Measurements from ENCODE around the gene KCNC3.
A peak's percentile ranks its signal among the peaks of the same experiment; 100 is the strongest.

The KCNC3 gene

GRCh38 chr19:50326101-50326664 is 3.0 kb downstream of the KCNC3 start:
- DNase-seq, result no peak

GRCh38 chr19:50325310-50326100 is 3.7 kb downstream of the KCNC3 start:
- peak; percentile 38 for DNase-seq

GRCh38 chr19:50324331-50324730 is 4.8 kb downstream of the KCNC3 start:
- DNase-seq, result no peak

DNA sequence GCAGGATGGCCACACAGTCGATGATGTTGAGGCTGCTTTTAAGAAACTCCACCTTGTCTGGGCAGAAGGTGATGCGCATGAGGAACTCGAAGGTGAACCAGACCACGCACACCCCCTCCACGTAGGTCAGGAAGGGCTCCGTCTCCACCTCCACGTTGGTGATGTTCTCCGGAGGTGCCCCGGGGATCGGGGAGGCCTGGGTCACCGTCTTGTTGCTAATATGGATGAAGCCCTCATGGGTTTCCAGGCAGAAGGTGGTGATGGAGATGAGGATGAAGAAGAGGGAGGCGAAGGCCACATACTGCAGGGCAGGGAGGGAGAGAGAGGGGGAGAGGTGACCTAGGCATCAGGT is 5.4 kb downstream of the KCNC3 start:
- no peak for DNase-seq

- no peak for DNase-seq
Observed at GRCh38 chr19:50322931-50323781, 6.0 kb downstream of the KCNC3 start.

DNA sequence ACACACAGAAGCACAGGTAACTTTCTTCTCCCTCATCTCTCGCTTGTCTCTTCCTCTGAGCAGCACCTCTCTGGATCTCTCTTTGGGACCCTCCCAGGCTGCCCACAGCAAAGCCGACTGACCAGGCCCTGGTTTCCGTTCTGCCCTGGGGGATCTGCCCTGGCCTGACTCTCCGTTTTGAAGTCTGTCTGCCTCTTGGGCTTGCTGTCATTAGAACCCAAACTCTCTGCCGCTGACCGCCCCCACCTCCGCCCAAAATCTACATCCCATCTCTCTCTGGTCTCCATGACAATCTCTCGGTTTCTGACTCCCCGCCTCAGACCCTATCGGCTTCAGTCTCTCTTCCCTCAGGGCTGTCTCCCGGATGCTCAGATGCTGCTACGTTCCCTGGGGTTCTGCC is 6.9 kb downstream of the KCNC3 start:
- no peak for DNase-seq

DNA sequence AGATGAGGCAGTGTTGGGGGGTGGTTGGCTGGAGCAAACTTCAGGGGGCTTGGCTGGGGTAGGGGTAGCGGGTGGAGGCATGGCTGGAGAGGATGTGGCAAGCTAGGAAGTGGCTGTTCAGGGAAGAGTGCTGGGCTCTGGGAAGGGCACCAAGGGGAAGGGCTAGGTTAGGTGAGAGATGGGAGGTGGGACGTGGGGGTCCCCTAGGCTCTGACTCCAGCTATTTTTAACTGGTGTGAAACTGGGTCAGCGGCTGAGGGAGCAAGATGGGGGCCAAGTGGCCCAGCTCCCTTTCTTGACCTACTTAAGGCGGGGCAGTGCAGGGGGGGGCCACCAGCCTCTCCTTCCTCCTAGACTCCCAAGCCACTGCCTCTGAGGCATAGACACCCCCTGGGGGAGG is 7.3 kb downstream of the KCNC3 start:
- DNase-seq, result no peak

- DNase-seq, result no peak
Observed at GRCh38 chr19:50320596-50320995, 8.6 kb downstream of the KCNC3 start.

DNA sequence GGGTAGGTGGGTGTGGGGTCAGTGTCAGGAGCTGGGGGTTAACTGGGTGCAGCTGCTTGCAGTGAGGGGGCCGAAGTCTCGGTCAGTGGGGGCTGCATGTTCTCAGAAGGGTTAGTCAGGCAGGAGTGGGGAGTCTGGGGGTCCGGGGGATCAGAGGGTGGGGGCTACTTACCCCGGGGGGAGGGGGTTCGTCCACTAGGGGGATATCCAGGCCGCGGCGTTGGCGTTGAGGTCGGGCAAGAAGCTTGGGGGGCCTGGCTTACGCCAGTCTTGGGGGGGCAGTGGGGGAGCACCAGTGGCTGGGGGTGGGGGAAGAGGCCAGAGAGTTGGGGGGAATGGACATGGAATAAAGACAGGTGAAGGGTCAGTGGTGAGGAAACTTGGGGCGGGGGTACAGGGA is 9.1 kb downstream of the KCNC3 start:
- no peak for DNase-seq

DNA sequence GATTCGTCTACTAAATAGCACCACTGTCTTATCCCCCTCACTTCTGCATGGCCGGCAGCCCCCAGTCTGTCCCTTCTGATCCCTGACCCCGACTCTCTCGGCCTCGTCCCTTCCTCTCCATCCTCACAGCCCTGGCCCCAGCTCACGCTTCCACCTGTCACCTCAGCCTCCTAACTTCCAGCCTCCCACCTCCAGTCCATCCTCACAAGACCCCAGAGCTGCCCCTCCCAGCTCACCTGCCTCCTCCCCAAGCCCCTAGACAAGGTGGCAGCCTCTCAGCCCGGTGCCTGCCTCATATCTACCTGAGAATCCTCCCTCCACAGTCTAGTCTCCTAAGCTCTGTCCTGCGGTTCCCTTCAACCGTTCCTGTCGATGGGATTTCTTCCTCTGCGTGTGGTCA is 10.0 kb downstream of the KCNC3 start:
- no peak for DNase-seq

DNA sequence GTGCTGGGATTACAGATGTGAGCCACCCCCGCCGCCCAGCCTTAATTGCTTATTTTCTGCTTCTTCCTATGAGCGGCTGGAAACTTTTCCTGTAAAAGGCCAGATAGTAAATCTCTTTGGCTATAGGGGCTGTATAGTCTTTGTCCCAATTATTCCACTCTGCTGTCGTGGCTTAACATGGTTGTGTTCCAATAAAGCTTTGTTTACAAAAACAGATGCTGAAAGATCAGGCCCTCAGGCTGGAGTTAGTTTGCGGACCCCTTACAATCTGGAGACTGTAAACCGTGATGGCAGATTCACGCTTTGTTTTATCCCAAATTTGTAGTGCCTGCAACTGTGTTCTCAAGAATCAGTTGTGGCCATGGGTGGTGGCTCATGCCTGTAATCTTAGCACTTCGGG is 10.7 kb downstream of the KCNC3 start:
- no peak for DNase-seq

DNA sequence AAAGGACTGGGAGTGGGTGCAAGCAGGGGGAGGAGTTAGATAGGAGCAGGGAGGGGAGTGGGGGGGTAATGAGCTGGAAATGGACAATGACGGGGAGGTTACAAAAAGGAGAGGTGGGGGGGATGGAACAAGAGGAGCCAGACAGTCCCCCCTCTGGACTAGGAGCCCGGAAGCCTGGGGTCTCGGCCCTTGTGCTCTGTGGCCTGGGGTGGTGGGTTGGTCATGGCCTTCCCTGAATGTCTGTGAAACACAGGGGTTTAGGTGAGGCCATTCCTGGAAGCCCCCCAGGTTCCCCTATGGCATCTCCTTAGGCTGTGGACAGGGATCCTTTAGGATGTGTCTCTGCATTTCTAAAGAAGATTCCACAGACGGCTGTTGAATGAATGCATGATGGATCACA is 12.1 kb downstream of the KCNC3 start:
- no peak for DNase-seq

DNA sequence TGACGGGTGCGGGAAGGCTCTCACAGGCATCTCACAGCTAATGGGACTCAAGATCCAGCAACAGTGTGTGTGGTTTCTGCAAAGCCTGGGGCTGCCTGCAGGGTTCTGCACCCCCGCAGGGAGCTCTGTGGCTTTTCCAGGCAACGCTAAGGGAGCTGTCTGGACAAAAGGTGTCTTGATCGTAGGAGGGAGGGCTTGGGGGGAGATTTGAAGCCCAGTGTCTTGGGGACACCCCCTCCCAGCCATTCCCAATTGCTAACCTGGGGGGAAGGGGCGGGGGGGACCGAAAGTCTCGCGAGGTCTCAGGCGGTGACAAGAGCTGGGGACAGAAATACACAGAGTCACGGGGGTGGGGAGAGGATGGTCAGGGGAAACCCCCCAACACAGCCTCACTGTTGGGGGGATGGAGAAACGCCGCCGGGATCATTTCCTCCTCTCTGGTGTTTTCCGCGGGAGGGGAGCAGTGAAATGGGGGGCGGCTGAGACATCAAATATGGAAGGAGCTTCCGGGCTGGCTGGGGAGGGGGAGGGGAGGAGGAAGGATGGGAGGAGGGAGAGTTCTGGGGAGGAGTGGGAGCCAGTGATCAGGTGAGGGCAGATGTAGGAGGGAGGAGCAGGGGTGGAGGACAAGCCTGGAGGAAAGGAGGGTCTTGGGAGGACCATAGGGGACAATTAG is 13.3 kb downstream of the KCNC3 start:
- no peak for DNase-seq

DNA sequence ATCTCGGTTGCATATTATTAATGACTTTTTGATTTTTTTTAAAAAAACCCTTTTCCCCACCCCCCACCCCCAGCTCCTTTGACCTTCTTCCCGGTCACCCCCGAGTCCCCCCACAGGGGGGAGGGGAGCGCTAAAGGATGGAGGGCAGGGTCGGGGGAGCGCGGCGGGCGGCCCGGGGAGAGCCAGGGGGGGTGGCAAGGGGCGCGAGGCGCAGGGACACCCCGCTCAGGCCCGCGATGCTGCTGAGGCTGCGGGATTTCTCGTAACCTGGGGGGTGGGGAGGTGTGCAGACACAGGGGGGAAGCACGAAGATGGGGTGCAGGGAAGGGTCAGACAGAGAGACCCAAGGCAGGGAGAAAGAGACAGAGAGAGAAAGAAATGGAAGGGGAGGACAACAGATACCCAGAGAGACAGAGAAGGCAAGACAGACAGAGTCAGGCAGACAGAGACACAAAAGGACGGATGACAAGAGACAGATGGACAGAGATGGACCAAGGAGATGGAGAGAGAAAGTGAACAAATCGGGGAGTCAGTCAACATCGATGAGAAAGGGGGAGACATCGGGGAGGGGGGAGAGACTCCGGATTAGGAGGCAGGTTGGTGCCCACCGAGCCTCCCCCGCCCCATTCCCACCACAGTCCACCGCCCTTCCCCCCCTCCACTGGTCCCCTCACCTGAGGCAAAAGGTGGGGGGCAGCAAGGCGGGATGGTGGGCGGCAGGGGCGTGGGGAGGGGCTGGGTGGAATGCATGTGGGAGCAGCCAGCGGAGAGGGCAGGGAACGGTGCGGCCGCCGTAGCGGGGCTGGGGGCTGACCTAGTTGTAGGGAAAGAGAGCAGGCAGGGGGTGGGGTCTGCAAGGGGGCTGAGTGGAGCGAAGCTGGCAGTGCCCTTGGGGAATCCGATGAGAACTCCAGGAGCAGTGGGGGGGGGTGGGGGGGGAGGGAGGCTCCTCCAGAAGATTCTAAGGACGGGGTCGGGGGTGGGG is 14.2 kb downstream of the KCNC3 start:
- no peak for DNase-seq

- no peak for DNase-seq
Observed at GRCh38 chr19:50313812-50314536, 15.2 kb downstream of the KCNC3 start.

- no peak for DNase-seq
Observed at GRCh38 chr19:50312967-50313811, 16.0 kb downstream of the KCNC3 start.

DNA sequence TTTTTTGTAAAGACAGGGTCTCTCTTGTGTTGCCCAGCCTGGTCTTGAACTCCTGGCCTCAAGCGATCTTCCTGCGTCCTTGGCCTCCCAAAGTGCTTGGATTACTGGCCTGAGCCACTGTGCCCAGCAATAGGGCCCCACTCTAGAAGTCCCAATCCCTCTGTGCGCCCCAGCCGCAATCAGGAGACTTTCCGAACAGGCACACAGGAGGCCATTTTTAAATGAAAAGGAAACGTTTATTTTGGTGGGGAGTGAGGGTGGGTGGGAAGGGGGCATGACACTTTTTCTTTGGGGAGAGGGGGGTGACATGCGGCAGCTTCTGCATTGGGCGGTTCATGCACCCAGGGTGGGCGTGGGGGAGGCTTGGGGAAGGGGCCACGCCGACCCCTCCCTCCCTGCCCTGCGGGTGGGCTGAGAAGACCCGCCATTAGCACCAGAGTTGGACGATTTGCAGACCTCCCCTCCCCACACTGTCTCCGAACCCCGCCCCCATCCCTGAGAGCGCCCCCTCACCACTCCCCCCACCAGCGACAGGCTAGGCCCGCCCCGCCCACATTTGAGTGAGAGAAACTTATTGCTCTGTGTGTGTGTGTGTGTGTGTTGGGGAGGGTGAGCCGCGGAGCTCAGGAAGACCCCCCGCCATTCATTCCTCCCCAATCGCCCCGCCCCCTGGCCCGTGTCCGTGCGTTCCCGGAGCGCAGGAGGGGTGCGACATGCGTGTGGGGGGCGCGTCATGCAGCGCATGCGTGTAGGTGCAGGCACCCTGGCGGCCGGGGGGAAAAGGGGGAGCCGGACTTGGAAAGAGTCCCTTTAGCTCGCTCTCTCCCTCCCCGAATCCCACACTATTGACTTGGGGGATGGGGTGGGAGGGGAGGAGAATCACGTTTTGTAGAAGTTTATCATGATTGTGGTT is 17.2 kb downstream of the KCNC3 start:
- peak; percentile 6 for DNase-seq

DNA sequence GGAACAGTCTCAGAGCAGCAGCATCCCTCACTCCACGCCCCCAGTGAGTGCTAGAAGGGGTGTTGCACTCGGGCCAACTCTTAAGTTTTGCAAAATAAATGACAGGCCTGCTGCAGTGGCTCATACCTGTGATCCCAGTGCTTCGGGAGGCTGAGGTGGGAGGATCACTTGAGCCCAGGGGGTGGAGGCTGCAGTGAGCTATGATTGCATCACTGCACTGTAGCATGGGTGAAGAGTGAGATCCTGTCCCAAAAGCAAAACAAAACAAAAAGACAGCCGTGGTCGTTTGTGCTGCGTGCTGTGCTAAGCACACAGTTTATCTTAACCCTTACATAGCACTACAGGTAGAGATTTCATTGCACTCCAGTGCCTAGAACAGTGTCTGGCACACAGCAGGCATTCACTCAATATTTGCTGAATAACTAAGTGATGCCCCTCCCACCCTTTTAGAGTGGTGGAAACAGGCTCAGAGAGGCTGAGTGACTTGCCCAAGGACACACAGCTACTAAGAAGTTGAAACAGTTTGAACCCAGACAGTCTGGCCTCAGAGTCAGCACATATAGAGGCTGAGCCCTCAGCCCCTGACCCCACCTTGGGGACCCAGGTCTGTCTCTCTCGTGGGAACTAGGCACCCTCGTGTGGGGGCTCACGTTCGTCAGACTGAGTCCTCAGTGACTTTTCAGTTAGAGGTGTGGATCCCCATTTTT is 18.3 kb downstream of the KCNC3 start:
- no peak for DNase-seq

All from fibroblast of skin of right biceps (primary cell).